ENCODE data around the gene KRTAP12-2.
"Not testable (repeated sequence)": the region's sequence is repeated elsewhere in the genome, so short reads cannot be mapped to it uniquely, and the experiment has no call there.

Gene KRTAP12-2

GRCh38 chr21:44684077-44684476 lies 17.4 kb upstream of the KRTAP12-2 start:
- no peak for DNase-seq (ENCODE audit: low read depth in 2 of 2)

DNA sequence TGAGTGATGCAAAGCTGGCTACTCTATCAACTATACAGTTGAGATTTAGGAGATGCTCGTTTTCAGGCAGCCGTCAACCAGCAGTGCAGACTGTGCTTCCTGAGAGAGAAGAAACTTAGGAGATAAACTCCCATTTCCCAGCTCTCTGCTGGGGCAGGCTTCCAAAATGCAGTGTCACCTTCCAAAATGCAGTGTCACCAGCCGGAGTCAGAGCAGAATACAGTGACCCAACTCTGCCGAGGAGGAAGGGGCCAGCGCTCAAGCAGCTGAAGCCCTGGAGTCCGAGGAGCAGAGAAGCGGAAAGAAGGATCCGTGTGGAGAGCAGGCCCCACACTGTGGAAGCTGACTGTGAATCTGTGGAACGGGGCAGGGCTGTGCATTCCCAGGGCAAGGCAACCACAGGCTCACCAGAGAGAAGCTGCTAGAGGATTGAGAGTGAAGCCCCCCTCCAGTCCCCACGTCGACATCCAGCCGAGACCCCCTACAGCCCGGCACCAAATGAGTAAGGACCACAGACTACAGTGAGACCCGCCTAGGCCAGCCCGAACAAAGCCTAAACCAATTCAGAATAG lies 15.9 kb upstream of the KRTAP12-2 start:
- no peak for DNase-seq (ENCODE audit: low read depth in 2 of 2)

GRCh38 chr21:44681861-44682579 lies 15.3 kb upstream of the KRTAP12-2 start, which contains the start of gene KRTAP12-1:
KRTAP12-1 (minus strand) TSS chr21:44682163; CDS start chr21:44682123, 40 bp downstream.
- DNase-seq (ENCODE audit: low read depth in 2 of 2): no peak

DNA sequence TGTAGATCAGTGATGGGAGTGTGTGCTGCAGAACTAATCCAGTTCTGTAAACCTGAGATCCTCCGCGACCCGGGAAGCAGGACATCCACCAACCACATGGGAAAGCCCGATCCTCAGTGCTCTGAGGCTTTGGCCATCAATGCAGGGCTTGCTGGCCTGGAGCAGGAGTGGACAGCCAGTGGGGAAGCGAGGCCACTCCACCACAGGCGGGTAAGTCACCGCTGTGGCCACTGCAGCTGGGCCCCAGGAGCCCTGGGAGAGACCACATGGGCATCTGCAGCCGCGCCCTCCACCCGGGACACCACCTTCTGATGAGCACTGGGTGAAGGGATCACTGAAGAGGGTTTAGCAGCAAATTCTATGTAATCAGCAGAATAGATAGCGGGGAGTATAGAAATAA lies 14.4 kb upstream of the KRTAP12-2 start:
- no peak for DNase-seq (ENCODE audit: low read depth in 2 of 2)

GRCh38 chr21:44677881-44678280 lies 11.2 kb upstream of the KRTAP12-2 start:
- DNase-seq (ENCODE audit: low read depth in 2 of 2): no peak

DNA sequence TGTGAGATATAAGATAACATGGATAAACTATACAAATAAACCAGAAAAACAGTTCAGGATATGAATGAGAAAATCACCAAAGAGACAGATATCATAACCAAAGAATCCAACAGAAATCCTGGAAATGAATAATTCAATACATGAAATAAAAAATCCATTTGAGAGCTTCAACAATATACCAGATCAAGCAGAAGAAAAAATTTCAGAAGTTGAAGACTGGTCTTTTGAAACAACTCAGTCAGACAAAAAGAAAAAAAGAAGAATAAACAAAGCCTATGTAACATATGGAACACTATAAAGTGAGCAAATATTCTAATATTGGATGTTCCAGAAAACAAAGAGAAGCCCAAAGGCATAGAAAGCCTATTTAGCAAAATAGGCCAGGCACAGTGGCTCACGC lies 5.2 kb upstream of the KRTAP12-2 start:
- DNase-seq (ENCODE audit: low read depth in 2 of 2): no peak

- DNase-seq (ENCODE audit: low read depth in 2 of 2): no peak
Measured at GRCh38 chr21:44670642-44671432, 4.1 kb upstream of the KRTAP12-2 start.

- DNase-seq (ENCODE audit: low read depth in 2 of 2): no peak
Measured at GRCh38 chr21:44667612-44668011, 885 bp upstream of the KRTAP12-2 start.

DNA sequence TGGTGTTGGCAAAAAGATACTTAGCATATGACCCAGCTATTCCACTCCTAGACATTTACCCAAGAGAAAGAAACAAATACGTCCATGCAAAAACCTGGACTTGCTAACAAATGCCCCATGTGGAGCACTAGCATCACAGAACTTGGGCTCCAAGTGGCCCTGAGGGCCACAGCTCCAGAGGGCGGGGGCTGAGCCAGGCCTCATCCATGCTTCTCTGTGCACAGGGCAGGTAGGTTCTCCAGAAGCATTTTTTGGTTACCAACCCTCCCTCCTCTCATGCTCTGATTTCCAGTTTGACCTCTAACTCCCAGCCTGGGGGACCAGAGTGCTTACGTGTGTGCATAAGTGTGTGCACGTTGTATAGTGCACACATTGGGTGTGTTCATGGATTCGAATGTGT lies 2.0 kb downstream of the KRTAP12-2 start:
- no peak for DNase-seq (ENCODE audit: low read depth in 2 of 2)

DNA sequence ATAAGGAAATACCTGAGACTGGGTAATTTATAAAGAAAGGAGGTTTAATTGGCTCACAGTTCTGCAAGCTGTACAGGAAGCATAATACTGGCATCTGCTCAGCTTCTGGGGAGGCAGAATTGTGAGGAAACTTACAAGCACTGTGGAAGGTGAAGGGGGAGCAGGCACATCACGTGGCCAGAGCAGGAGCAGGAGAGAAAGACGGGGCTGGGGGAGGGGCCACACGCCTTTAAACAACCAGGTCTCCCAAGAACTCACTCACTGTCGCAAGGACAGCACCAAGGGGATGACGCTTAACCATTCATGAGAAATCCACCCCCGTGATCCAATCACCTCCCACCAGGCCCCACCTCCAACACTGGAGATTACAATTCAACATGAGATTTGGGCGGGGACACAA lies 5.2 kb downstream of the KRTAP12-2 start:
- DNase-seq (ENCODE audit: low read depth in 2 of 2): not testable (repeated sequence)

DNA sequence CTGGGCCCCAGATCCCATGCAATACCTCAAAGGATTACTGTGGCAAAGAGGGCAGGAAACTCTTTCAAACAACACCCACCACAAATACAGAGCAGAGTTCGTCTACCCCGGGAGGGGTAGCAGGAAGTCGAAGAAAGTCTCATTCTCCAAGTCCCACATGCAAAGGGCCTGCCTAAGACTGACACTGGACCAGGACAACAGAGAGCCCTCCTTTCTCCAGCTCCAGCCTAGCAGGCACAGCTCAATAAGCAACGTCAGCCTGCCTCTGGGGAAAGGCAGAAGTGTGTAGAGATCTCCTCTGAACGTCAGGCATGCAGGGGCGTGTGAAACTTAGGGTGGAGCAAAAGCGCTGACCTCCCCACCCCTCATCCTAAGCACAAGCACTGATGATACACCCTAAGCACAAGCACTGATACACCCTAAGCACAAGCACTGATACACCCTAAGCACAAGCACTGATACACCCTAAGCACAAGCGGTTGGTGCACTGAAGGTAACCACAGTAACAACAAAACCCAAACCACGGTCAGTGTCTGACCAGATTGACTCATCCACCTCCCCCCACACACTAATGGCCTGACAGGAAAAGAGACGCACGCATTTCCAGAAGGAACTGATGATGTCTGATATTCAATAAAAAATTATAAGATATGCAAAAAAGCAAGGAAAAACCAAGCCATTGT lies 7.7 kb downstream of the KRTAP12-2 start:
- no peak for DNase-seq (ENCODE audit: low read depth in 2 of 2)

DNA sequence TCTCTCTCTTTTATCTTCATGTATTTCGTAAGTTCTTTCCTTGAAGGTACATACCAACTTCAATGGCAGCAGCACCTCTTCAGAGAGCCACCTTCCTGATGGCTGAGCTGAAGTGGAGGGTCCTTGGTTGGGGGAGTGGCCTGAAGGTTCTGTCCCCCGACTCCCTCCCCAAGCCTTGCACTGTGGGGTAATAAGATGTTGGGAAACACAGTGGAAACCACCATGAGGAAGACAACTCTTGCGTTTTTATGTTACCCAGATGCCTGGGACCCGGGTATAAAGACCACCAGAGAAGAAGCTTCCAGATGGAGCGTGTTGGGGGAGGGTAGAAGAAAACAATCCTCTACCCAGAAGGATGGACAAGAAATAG lies 8.2 kb downstream of the KRTAP12-2 start:
- no peak for DNase-seq (ENCODE audit: low read depth in 2 of 2)

DNA sequence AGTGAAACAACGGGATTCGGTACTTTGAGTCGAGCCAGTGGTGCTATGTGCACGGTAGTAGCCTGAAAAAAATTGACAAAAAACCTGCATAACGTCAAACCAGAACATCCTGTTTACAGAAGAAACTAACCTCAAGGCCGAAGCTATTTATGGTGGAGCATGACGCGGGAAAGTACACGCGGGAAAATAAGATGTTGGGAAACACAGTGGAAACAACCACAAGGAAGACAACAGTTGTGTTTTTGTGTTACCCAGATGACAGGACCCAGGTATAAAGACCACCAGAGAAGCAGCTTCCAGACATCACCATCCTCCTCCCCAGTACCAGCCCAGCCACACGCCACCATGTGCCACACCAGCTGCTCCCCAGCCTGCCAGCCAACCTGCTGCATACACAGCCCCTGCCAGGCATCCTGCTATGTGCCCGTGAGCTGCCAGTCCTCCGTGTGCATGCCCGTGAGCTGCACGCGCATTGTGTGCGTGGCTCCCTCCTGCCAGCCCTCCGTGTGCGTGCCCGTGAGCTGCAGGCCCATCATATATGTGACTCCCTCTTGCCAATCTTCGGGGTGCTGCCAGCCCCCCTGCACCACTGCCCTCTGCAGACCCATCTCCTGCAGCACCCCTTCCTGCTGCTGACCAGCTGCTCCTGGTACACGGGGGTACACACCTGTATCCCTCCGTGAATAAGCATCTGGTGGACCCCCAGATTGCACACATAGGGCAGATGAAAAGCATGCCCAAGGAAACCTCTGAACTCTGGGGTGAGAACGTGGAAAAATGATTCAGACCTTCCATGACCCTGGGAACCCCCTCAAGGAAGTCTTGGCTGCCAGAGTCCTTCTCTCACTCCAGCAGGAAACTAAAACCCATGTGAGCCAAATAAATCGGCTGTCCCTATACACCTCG lies 8.8 kb downstream of the KRTAP12-2 start, which contains the start of gene KRTAP12-3:
KRTAP12-3 (plus strand) TSS at position 298 of the 906 bp plus-strand sequence; CDS start at position 346, 48 bp downstream.
- no peak for DNase-seq (ENCODE audit: low read depth in 2 of 2)

DNA sequence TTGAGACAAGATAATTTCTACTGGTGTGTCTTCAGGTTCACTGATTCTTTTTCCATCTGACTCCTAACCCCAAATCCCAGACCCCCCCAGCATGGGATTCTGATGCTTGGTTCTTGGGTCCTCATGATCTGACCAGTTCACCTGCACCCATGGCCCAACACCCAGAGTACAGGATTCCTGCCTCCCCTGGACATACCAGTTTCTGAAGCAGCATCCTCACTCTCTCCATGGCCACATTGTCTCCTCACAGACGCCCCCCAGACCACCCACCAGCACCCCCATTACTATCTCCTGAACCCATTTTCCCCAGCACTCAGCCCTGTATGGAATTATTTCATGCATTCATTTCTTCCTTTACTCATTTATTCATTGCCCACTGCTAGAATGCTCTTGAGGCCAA lies 9.9 kb downstream of the KRTAP12-2 start:
- no peak for DNase-seq (ENCODE audit: low read depth in 2 of 2)

- DNase-seq (ENCODE audit: low read depth in 2 of 2): no peak
Measured at GRCh38 chr21:44654576-44655175, 12.1 kb downstream of the KRTAP12-2 start, which contains the start of gene KRTAP12-4. KRTAP12-4 (minus strand) TSS chr21:44654659; CDS start chr21:44654614, 45 bp downstream.

DNA sequence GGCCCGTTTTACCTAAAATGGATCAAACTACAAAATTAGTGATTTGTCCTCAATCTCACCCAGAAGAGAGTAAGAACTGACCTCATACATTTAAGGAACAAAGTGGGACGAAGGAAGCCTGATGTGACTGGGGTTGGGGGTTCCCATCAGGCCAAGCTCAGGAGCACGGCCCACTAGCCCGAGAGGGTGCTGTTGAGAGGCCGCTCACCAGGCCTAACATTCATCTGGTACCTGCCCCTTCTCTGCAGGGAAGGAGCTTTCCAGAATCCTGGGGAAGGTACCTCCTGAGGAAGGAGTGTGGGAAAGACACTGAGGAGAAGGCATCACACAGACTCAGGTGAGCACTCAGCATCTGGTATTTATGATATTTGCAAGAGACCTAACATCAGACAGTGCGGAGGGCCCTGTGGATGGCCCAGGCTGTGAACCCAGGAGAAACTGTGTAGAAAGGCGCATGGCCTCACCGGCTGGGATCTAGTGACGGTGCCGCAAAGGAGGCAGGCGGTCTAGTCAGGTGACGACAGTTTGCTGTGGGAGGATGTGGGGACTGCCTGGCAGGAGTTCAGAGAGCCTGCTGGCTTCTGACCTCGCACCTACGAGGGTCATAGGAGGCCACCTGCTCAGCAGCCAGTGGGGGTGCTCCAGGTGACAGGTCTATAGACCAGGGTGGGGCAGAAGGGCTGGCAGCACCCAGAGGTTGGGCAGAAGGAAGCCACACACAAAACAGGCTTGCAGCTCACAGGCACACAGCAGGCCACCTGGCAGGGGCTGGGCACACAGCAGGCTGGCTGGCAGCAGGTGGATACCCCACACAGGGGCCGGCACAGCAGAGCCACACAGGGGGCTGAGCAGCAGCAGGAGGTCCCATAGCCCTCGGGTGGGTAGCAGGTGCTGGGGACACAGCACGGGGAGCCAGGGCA lies 12.8 kb downstream of the KRTAP12-2 start:
- no peak for DNase-seq (ENCODE audit: low read depth in 2 of 2)

- no peak for DNase-seq (ENCODE audit: low read depth in 2 of 2)
Measured at GRCh38 chr21:44653123-44653522, 13.6 kb downstream of the KRTAP12-2 start.

- no peak for DNase-seq (ENCODE audit: low read depth in 2 of 2)
Measured at GRCh38 chr21:44650973-44651675, 15.6 kb downstream of the KRTAP12-2 start.
